ENCODE measurements around the gene SLC1A5. TPM values are rescaled to one million over a fixed set of nuclear protein-coding genes. Genes with fewer than 3 reads are reported as not detected.

Gene SLC1A5
- polyA plus RNA-seq = 0.21 TPM in 1 of 2 replicates, not detected in the other

GRCh38 chr19:46788262-46788967 lies at the start of gene SLC1A5:
TSS of gene SLC1A5 (minus strand) at chr19:46788594. CDS start at chr19:46787965, 629 bp downstream.

GRCh38 chr19:46746281-46747057 lies 41.9 kb downstream of the SLC1A5 start, which contains the start of gene STRN4:
TSS of gene STRN4 (minus strand) at chr19:46746450. CDS start at chr19:46746430, 20 bp downstream.

GRCh38 chr19:46745521-46746280 lies 42.7 kb downstream of the SLC1A5 start, which contains the start of gene FKRP:
TSS of gene FKRP (plus strand) at chr19:46746057. CDS start at chr19:46755451, 9,394 bp downstream.

Other genes starting within 250 kb of the SLC1A5 start
- 322 and 421 TPM in 2 replicates for gene CALM3, start 187.3 kb downstream of the SLC1A5 start, polyA plus RNA-seq
- gene PTGIR, start 163.5 kb downstream of the SLC1A5 start, polyA plus RNA-seq = not detected in 2 replicates
- gene GNG8, start 152.4 kb downstream of the SLC1A5 start, polyA plus RNA-seq = not detected in 2 replicates
- 3.3 and 7.1 TPM in 2 replicates for gene DACT3, start 127.4 kb downstream of the SLC1A5 start, polyA plus RNA-seq
- gene PRKD2, start 71.5 kb downstream of the SLC1A5 start, polyA plus RNA-seq = 0.87 TPM in 1 of 2 replicates, not detected in the other
- 9.0 and 9.2 TPM in 2 replicates for gene FKRP, start 42.5 kb downstream of the SLC1A5 start, polyA plus RNA-seq
- 3.9 and 4.8 TPM in 2 replicates for gene STRN4, start 42.1 kb downstream of the SLC1A5 start, polyA plus RNA-seq
- 49.7 and 57.9 TPM in 2 replicates for gene AP2S1, start 62.3 kb upstream of the SLC1A5 start, polyA plus RNA-seq
- gene ARHGAP35, start 72.4 kb upstream of the SLC1A5 start, polyA plus RNA-seq = 7.6 and 7.8 TPM in 2 replicates
- not detected in 2 replicates for gene NPAS1, start 231.2 kb upstream of the SLC1A5 start, polyA plus RNA-seq